NCI-H1694 (cell line): Measurements from ENCODE around the gene IDUA.

ENCODE experiments used
- DNase-seq: peaks from one replicate; lab custom pipeline; 2025; lab: John Stamatoyannopoulos, UW

Gene IDUA

DNA sequence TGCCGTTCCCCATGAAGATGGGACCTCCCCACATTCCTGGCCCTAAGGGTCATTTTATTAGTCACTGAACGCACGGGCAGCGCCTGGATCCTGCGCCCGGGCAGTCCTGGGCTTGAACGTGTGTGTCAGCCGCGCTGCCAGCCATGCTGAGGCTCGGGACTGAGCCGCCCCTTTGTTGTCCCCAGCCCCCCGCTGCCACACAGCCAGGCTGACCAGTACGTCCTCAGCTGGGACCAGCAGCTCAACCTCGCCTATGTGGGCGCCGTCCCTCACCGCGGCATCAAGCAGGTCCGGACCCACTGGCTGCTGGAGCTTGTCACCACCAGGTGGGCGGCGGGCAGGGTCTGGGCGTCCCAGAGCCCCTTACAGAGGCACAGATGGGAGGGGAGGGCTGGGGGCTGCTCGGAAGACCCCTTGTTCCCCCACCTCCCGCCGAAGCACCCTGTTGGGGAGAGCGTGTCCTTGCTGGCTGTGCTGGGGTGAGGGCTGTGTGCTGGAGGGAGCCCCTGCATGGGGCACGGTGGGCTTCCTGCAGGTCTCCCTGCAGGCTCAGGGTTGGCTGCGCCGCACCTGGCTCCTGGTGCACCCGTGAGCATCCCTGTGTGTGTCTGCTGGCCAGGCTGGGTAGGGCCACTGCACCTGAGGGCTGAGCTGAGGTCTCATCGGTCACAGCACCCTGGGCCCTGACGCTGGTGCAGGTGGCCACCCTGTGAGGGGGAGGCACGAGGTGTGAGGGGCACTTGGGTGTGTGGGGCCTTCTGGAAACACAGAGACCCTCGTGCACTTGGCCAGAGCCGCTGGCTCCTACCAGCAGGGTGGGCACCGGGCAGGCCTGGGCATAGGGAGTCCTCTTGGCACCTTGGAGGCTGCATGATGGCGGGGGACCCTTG, 1.0 kb downstream of the IDUA start:
- DNase-seq: no peak

DNA sequence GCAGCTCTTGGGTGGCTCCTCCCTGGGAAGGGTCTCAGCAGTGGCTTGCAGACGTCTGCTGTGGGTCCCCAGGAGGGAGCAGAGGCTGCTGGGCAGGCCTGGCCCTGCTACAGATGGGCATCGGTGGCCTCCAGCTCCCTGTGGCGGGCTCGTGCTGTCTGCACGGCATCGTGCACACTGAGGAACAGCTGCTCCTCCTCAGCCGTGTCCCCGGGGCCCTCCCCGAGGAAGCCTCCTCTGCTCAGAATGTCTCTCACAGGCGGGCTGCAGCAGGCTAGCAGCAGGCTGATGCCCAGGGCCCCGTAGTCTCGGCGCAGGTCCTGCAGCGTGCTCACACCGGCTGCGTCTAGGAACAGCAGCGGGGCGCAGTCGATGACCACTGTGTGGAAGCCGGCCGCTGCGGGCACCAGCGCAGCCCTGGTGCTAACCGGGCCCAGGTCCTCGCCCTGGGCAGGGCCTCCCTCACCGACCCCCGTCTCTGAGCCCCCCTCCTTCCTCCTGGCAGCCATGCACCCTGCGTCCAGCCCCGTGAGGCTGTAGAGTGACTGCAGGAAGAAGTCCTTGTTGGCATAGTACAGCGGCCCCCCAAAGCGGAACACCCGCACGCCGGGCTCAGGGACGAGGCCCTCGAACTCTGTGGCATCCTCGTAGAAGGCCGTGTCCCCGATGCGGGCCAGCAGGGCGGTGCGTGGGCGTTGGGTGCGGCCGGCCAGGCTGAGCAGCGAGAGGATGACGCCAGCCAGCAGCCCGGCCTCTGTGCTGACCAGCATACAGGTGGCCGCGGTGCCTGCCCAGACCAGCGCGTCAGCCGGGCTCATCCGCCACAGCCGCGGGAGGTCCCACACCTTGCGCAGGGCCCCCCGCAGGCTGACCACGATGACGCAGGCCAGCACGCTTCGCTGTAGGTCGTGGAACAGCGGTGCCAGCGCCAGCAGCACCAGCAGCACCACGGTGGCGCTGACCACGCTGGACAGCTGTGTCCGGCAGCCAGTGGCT, 2.2 kb downstream of the IDUA start:
- DNase-seq: no peak

DNA sequence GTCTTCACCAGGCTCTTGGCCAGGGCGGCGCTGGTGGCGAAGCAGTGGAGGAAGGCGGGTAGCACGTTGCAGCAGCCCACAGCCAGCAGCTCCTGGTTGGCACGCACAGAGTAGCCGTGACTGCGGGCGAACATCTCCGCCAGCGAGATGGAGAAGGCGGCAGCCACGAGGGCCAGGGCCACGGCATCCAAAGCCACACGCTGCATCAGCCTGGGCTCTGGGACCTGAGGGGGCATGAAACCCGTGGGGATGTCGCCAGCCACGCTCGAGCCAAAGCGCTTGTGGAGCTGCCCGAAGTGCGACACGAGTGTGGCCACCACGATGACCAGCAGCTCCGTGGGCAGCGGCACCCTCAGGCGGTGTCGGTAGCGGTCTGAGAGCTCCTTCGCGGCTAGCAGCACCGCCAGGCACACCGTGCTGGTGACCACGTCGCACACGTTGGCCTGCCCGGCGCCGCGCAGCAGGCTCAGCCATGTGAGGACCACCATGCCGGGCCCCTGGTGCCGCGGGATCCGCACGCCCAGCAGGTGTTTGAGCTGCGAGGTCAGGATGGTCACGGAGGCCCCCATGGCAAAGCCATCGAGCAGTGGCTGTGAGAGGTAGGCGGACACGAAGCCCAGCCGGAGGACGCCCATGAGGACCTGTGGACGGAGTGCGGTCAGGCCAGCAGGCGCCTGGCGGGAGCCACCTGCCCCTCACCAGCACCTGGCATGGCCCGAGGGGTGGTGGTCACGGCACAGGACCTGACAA, 3.1 kb downstream of the IDUA start:
- DNase-seq: no peak

DNA sequence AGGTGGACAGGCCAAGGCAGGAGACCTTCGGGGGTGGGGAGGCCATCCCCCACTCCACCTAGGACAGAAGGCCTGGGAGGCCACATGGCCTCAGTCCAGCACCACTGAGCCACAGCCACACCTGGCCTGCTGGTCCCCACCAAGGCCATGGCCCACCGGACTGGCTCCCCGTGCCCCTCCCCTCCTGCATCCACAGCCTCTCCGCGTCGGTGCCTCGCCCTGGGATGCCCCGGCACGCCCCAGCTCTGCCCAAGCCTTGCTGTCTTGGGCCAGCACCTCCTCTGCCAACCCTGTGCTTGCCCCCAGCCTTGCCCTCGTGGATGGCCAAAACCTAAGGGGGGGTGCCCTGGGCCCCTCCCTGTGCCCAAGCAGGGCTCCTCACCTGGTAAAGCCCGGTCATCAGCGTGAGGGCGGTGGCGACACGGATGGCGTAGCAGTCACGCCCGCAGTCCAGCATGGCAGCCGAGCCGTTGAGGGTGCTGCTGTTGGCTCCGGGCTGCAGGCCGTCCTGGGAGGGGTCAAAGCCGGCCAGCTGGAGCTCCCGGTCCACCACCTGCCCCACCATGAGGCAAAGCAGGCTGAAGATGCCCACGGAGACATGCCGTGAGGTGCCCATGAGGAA, 4.0 kb downstream of the IDUA start:
- DNase-seq: no peak

DNA sequence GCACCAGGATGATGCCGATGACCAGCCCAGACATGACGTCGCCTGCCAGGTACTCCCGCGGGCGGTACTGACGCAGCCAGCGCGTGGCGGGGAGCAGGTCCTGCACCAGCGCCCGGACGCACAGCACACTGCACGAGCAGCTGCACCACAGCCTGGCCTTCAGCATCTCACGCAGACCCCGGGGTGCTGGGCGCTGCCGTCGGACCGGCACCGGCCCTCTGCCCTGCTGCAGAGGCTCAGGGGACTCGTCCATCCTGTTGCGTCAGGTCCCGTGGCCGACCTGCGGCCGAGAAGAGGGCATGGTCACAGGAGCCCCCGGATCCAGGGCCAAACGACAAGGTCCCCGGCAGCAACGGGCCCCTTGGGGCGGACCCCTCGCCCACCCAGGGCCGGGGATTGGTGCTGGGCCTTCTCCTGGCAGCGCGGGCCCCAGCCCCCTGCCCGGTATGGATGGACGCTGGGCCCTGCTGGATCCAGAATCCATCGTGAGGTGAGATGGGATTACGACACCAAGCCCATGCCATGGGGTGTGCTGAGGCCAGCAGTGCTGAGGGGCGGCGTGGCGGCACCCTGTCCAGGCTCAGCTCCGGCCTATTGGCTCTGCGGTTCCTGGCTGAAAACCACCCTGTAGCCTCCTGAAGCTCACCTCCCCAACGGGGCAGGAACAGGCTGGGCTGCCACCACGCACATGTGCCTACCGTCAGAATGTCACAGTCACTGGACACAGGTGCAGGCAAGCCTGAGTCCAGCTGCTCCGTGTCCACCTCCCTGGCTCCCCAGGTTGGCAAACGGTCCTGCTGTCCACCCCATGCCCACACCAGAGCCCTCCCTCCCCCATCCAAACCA, 4.8 kb downstream of the IDUA start:
- DNase-seq: no peak

DNA sequence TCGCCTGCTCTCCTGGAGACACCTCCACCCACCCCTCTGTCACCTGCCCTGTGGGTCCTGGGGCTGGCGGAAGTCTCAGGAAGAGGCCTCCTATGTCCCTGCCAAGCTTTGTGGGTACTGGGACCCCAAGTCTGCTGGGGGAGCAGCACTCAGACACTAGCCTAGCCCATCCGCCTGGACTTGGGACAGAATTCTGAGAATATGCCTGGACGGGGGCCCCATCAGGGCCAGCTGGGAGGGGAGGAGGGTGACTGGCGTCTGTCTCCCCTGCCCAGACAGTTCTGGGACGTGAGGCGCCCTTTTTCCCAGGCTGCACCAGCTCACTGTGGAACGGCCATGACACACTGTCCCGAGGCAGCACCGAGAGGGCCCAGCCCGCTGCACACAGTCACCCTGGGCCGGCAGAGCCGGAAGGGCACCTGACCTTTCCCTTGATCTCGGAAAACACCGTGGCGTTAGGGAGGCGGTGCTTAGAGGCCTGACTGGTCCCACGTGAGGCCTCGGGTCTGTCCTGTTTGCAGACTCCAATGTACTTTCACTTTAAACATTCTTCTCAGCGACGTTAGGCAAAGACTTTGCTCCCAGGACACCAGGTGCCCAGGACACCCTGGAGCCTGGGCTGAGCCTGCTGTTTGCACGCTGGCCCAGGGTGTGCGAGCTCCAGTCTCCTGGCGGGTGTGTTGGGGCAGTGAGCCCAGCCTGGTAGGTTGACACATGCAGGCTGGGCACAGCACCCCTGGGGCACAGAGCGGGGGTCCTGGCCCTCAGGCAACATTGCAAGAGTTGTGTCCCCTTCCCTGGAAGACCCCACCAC, 5.7 kb downstream of the IDUA start:
- no peak for DNase-seq

DNA sequence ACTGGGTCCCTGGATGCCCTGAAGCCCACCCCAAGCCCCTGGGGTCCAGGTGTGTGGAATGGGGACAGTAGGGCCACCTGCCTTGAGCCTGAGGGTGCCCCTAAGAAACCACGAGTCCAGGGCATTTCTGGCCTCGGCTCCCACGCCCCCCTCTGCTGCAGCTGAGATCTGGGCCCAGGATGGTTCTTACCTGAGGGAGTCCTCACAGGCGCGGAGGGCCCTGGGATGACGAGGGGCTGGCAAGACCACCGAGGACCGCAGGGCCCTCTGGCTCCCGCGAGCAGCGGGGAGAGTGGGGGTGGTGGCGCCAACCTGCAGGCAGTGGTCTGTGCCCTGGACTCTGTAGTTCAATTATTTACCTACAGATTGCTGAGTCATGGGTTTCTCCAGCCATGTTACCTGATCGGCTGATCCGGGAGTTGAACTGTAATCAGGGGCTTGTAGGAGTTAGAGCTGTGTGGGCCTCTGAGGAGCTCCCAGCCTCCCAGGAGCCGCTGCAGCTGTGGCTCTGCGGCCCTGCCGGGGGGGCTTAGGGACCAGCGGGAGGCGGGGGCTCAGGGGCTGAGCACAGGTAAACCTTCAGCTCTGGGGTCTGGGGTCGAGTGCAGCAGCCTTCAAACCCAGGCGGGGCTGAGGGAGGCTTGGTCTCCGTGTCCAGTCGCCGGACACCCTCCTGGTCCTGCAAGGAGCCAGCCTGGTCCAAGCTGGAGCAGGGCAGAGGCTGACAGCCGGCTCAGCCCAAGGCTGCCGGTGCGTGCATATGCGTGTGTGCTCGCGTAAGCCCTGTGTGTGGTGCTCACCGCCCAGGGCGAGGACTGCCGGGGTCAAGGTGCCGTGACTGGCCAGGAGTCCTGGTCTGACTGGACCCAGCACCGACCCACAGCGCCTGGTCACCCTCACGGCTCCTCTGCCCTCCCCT, 6.5 kb downstream of the IDUA start, which contains the start of gene SLC26A1:
SLC26A1 (minus strand) TSS at position 294 of the 919 bp plus-strand sequence. CDS start 1,701 bp downstream, outside the sequence.
- no peak for DNase-seq

DNA sequence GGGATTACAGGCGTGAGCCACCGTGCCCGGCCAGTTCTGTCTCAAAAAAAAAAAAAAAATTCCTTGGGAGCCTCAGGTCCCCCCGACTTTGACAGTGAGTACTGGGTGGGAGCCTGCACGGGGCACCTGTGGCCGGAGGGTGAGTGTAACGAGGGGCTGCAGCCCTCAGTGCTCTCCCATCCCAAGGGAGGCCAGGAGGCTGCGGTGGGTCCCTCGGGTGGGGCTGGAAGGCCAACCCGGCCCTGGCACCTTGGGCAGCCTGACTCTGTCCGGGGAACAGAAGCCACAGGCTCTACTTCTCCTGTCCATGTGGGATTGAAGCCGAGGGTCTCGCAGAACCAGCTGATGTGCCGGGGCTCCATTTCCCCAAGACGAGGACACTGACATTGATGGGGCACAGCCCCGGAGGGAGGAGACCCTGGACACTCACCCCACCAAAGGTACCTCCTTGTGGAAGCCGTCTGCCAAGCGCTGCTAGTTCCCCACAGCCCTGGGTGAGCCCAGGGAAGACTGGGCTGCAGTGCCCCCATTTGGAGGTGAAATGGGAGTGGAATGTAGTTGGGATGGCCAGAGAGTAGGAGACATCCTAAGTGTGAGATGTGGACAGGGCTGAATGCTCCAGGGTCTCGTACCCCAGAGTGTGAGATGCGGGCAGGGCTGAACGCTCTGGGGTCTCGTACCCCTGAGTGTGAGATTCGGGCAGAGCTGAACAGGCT, 8.6 kb downstream of the IDUA start:
- no peak for DNase-seq

DNA sequence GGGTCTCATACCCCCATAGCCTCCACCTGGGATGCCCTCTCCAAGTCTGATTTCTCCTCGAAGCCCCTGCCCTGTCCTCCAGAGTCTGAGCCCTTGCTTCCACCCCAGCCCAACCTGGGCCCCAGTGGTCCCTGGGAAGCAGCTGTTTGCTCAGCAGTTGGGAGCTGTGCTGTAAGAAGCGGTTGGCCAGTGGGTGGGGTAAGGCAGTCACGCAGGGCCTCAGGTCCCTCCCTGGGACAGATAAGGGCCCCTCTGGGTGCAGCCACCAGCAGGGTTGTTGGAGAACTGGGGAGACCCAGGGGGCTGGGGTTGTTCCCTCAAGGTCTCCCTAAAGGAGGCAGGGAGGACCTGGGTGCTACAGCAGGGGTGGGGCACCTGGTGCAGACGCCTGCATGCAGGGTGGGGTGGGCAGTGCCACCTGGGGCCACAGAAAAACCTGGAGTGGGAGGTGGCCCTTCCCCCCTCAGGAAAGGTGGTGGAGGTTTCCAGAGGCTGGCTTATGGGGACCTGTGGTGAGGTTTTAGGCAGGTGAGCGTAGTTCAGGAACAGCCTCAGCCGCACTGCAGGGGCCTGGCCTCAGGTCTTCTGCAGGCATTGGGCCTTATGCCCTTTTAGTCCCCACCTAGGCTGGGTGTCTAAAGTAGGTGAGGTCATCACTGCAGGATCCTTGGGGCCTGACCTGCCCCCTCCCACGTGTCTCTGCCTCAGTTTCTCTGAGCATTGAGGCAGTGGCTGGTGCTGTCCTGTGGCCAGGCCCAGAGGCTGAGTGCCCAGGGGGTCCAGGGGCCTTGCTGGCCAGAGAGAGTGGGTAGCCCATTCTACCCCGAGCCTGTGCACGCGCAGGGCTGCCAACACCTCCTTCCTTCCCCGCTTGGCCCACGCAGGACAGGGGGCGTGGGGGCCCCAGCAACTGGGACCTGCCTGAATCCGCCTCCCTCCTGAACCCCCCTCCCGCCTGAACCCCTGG, 9.5 kb downstream of the IDUA start:
- no peak for DNase-seq

DNA sequence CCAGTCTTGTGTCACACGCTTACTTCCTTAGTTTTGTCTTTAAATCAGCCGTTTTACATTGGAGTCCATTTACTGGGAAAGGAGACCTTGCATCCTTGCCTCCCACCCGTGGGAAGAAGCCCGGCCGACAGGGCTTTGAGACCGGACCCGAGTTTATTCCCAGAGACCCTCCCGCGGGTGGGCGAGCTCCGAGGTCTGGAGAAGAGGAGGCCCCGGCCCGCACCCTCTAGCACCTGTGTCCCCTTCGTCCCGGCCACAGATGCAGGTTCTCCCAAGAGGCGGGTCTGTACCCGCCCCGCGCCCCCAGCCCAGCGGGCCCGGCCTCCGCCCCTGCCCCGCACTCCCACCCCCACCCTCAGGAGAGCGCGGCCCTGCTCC, 10.1 kb downstream of the IDUA start:
- no peak for DNase-seq

DNA sequence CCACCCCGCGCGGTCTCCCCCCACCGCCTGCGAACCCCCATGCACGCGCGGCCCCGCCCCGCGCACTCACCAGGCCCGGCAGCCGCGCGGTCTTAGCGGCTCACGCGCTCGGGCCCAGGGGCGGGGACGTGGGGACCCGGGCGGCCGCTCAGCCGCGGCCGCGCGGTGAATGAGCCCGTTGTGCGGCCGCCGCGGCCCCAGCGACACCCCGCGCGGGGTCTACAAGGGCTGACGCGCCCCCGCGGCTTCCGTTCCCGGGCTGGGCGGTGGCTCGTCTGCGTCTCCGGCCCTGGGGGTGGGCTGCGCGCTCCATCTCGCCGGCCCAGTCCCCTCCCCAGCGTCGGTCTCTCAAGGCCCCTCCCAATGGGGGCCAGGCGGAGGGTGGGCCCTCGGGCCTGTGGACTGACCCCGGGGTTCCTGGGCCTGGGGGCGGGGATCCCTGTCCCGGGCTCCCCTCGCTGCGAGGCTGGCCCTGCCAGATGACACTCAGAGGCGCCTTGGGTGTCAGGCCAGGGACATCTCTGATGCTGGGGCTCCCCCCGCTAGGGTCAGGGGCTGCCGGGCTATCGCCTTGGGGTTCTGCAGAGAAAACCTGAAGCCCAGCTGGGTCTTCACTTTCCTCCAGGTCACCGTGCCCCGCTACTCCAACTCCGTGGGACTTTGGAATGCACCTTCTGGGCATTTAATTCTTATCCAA, 10.7 kb downstream of the IDUA start:
- no peak for DNase-seq

DNA sequence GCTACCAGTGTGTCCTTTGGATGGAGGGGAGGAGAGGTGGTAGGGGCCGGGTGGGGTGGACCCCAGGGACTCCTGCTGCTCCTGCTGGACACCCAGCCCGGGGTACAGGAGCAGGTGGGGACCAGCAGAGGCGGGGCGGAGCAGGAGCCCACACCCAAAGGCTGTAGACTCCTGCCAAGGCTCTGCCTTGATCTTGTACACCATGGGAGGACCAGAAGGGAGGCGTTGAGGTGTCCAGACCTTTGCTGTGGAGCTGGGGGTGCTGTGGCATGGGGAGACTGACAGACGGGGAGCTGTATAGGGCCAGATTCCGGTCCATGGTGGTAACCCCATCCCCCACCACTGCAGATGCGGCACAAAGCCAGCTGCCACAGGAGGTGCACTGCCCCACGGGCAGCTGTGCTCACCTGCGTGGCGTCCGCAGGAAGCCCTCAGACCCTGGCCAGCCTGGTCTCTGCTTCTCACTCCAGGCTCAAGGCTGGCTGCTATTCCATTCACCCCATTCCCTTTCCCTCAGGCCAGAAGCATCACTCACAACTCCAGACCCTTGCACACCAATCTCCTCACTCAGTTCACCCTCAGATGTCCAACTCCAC, 11.3 kb downstream of the IDUA start:
- no peak for DNase-seq

DNA sequence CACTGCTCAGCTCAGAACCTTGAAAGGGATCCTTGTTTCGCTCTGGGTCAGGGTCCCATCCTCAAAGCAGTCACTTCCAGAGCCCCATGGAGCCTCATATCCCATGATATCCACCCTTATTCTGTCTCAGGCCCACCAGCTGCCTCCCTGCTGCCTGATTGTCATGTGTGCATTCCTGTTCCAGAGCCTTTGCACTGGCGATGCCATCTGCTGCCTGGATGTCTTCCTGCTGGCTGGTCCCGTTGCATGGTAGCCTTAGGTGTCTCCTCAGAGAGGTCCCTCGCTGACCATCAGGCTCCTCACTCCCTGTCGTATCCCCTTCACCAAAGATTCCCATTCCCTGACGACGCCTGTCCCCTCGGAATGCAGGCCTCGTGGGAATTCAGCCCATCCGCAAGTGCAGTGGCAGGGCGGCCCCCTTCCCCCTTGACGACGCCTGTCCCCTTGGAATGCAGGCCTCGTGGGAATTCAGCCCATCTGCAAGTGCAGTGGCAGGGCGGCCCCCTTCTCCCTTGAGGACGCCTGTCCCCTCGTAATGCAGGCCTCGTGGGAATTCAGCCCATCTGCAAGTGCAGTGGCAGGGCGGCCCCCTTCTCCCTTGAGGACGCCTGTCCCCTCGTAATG, 12.5 kb downstream of the IDUA start:
- peak; percentile 31 for DNase-seq

DNA sequence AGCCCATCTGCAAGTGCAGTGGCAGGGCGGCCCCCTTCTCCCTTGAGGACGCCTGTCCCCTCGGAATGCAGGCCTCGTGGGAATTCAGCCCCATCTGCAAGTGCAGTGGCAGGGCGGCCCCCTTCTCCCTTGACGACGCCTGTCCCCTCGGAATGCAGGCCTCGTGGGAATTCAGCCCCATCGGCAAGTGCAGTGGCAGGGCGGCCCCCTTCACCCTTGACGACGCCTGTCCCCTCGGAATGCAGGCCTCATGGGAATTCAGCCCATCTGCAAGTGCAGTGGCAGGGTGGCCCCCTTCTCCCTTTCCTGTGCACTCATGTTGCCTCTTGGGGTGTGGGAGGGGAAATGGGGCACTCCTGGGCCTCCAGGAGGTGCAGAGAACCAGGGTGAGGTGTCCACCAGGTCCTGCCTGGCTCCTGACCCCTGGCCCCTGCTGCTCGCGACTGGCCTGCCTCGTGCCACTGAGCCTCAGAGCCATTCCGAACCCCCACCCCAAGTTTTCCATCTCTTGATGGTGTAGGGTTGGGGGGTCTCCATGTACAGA, 13.1 kb downstream of the IDUA start:
- no peak for DNase-seq

DNA sequence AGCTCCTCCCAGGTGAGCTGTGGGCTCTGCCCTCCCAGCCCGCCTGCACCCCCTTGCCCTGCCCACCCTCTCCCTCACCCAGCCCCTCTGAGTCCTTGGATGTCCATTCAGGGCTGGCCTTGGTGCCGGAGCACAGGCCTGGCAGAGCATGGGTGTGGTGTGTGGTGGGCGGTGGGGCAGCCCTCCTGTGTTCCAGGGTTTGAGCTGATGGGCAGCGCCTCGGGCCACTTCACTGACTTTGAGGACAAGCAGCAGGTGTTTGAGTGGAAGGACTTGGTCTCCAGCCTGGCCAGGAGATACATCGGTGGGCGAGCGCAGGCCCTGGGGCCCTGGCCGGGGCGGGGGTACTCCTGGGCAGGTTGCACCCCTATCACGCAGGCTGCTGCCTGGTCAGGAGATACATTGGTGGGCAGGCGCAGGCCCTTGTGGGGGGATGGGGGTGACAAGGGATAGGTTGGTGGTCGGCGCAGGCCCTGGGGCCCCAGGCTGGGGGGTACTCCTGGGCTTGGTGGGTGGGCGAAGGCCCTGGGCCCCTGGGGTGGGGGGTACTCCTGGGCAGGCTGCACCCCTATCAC, 13.9 kb downstream of the IDUA start:
- DNase-seq: no peak
